ENCODE measurements around the gene SUPT4H1. TPM values are rescaled to one million over a fixed set of nuclear protein-coding genes. Genes with fewer than 3 reads are reported as not detected.

SUPT4H1 gene
- total and polyA plus RNA-seq, 2 donors (not counting 1 experiment from before 2014, with no cell fraction given): 30.2 to 60.1 TPM

- Histone ChIP-seq H2AFZ (ENCODE audit: insufficient read depth, low read depth, low read length, poor library complexity, severe bottlenecking) (peak overlapping the region; percentile 76), H3K9ac (ENCODE audit: low read length) (peak overlapping the region; percentile 94), H3K36me3 (replicated peaks in 1 of 2; ENCODE audit: control extremely low read depth in 1 of 2, control insufficient read depth in 1 of 2, extremely low read depth in 1 of 2, insufficient read depth in 2 of 2, low read length in 1 of 2) (peaks cover under 1 to 15% of the 10 kb centered on the region in 2 experiments), H3K27ac (ENCODE audit: low read length in 2 of 2) (peak overlapping the region; percentile 91 to 95), H3K4me3 (ENCODE audit: control extremely low read depth in 1 of 5, extremely low read depth in 1 of 5, insufficient read depth in 1 of 5, low read depth in 2 of 5, low read length in 4 of 5) (peak overlapping the region in 1 of 5 experiments; percentile 91), H3K9me3 (ENCODE audit: control extremely low read depth in 1 of 3, control insufficient read depth in 2 of 3, insufficient read depth in 1 of 3, low read length in 2 of 3) (no peaks in the 10 kb centered on the region), H3K4me2 (replicated peaks; ENCODE audit: low read depth, low read length, poor library complexity, severe bottlenecking) (peak overlapping the region; percentile 93), H3K4me1 (ENCODE audit: control insufficient read depth in 2 of 2, insufficient read depth in 2 of 2, low read length in 2 of 2) (peaks cover 16 to 25% of the 10 kb centered on the region in 2 donors), H4K20me1 (ENCODE audit: control insufficient read depth, insufficient read depth, low read length, poor library complexity, severe bottlenecking) (peaks cover 29% of the 10 kb centered on the region), H3K79me2 (ENCODE audit: control insufficient read depth, insufficient read depth, low read length) (peaks cover 48% of the 10 kb centered on the region), H3K27me3 (replicated peaks in 1 of 4; ENCODE audit: control extremely low read depth in 1 of 4, control insufficient read depth in 3 of 4, insufficient read depth in 4 of 4, low read length in 3 of 4) (no peaks in the 10 kb centered on the region)
- ATAC-seq (ENCODE audit: low read depth): no peak
- no peak for DNase-seq
- peak overlapping the region; percentile 100 for H3K4me3 Mint-ChIP-seq
- ChIA-PET POLR2A (interaction anchor here (1.0 to 8.4 kb wide), 4 partner anchors 10 to 33 kb away, joined by 4 to 193 read pairs (median 27); partner anchors contain the start of gene TSPOAP1), CTCF (interaction anchor here (2.1 to 9.4 kb wide), 5 partner anchors 10 to 37 kb away, joined by 11 to 111 read pairs (median 26); partner anchors contain the start of gene TSPOAP1)
- TF ChIP-seq CTCF (IDR thresholded peaks at IDR 0.05) (no peak), EZH2 (IDR thresholded peaks at IDR 0.05; ENCODE audit: borderline replicate concordance, insufficient read depth, low read depth, low read length, poor library complexity, severe bottlenecking) (no peak)
- H3K4me1 Mint-ChIP-seq: peaks cover 38% of the 10 kb centered on the region
- intact Hi-C loops (cut with micrococcal nuclease): no loop called here
- no peaks in the 10 kb centered on the region for H3K9me3 Mint-ChIP-seq (ENCODE audit: insufficient read depth)
- H3K27ac Mint-ChIP-seq: peak overlapping the region; percentile 99
- no peaks in the 10 kb centered on the region for H3K27me3 Mint-ChIP-seq
- WGBS (ENCODE audit: insufficient coverage): no CpG with 5 or more reads among the region's 4 CpGs
Observed at GRCh38 chr17:58353389-58353825, 1.4 kb upstream of the SUPT4H1 start.
